Endothelial cell of umbilical vein (primary cell): ENCODE data around the gene FAM168B.

Source experiments
- EZH2 ChIP-seq: IDR thresholded peaks from 2 replicates; pipeline ENCODE4 v1.6.1; 2012; ENCODE audit warnings: borderline replicate concordance, low read depth, mild to moderate bottlenecking, moderate library complexity, low read length, inconsistent platforms; ENCODE audit not compliant: severe bottlenecking
- FOS ChIP-seq: IDR thresholded peaks from 2 replicates; pipeline ENCODE4 v1.6.1; 2011; ENCODE audit warnings: mild to moderate bottlenecking, low read length, moderate library complexity, borderline replicate concordance; ENCODE audit not compliant: insufficient read depth
- GATA2 ChIP-seq: IDR thresholded peaks from 2 replicates; pipeline ENCODE4 v1.7.0; 2011; ENCODE audit warnings: low read depth, mild to moderate bottlenecking, moderate library complexity, mixed read lengths, low read length; ENCODE audit not compliant: insufficient read length, insufficient read depth
- JUN ChIP-seq: IDR thresholded peaks from 2 replicates; pipeline ENCODE4 v1.6.1; 2011; ENCODE audit warnings: borderline replicate concordance, low read depth; ENCODE audit not compliant: insufficient read length, insufficient read depth
- MYC ChIP-seq: IDR thresholded peaks from one replicate; pipeline ENCODE4 v1.6.1; 2011; ENCODE audit warnings: mild to moderate bottlenecking, low read depth, low read length
- POLR2A ChIP-seq: IDR thresholded peaks from 2 replicates; pipeline ENCODE4 v1.6.1; 2012; ENCODE audit warnings: low read depth, mild to moderate bottlenecking, control low read depth, low read length
- POLR2AphosphoS5 ChIP-seq: IDR thresholded peaks from 2 replicates; pipeline ENCODE4 v1.6.1; 2012; ENCODE audit warnings: low read depth, mild to moderate bottlenecking, control low read depth, low read length, moderate library complexity; ENCODE audit not compliant: insufficient read depth
- TF ChIP-seq, protein P1 (sequence below): IDR thresholded peaks from 2 replicates; pipeline ENCODE4 v1.6.1; 2011; ENCODE audit not compliant: insufficient read depth, insufficient read length
- TF ChIP-seq, protein P2 (sequence below), 2 donors: IDR thresholded peaks; 1 replicate in 1 of 2; 2 replicates in 1 of 2; pipeline ENCODE4 v1.5.1; 2011; ENCODE audit warnings: low read length in 2 of 2, mild to moderate bottlenecking in 2 of 2, moderate library complexity in 2 of 2, control low read depth in 1 of 2, inconsistent platforms in 1 of 2, low read depth in 1 of 2; ENCODE audit not compliant: insufficient read depth in 1 of 2; ENCODE audit errors: extremely low read depth in 1 of 2

DNA sequence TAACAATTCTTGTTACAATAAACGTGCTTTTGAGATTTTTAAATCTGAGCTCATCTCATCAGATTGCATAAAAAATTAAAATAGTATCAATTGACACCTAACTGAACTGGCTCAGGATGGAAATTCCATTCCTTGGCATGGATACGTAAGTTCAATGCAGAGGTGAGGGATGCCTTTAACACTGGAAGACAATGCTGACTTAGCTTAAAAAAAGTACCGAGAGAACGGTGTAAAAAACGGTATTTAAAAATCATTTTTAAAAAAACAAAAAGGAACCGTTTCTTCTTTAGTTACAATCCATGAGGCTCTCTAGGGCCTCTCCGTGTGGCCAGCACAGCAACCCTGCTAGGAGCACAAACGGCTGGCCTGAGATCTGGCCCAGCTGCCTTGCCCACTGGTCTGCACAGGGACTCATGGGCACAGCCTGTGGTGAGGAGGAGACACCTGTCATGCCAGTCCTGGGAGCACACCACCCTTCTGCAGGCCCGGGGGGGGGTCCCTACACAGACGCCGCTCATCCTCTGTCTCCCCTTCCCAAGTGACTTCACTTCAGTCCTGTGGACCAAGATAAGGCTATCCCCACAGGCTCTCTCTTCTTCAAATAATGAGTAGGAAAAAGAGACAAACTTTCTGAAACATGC lies 45.2 kb downstream of the FAM168B start:
- TF ChIP-seq POLR2A (no peak), GATA2 (no peak), POLR2AphosphoS5 (no peak), MYC (no peak), EZH2 (no peak), JUN (no peak), FOS (no peak)
- TF ChIP-seq, protein P1, sequence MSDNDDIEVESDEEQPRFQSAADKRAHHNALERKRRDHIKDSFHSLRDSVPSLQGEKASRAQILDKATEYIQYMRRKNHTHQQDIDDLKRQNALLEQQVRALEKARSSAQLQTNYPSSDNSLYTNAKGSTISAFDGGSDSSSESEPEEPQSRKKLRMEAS = no peak
- TF ChIP-seq, protein P2, sequence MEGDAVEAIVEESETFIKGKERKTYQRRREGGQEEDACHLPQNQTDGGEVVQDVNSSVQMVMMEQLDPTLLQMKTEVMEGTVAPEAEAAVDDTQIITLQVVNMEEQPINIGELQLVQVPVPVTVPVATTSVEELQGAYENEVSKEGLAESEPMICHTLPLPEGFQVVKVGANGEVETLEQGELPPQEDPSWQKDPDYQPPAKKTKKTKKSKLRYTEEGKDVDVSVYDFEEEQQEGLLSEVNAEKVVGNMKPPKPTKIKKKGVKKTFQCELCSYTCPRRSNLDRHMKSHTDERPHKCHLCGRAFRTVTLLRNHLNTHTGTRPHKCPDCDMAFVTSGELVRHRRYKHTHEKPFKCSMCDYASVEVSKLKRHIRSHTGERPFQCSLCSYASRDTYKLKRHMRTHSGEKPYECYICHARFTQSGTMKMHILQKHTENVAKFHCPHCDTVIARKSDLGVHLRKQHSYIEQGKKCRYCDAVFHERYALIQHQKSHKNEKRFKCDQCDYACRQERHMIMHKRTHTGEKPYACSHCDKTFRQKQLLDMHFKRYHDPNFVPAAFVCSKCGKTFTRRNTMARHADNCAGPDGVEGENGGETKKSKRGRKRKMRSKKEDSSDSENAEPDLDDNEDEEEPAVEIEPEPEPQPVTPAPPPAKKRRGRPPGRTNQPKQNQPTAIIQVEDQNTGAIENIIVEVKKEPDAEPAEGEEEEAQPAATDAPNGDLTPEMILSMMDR (IDR thresholded peaks at IDR 0.05; ENCODE audit: extremely low read depth in 1 of 2, insufficient read depth in 1 of 2, low read depth in 1 of 2, low read length in 2 of 2) = no peak
